Smooth muscle cell of the umbilical artery (primary cell): Measurements from ENCODE around the gene TRPC1. TPM values are rescaled to one million over a fixed set of nuclear protein-coding genes. Genes with fewer than 3 reads are reported as not detected.

Experiments
- total RNA-seq: library from RNA; depleted of rRNA; stranded (reverse); fragments of >200 nt; gene quantifications from 2 replicates; pipeline ENCODE4 v1.2.3, GENCODE V29; 2014

The TRPC1 gene
- 31.5 and 35.5 TPM in 2 replicates for total RNA-seq

DNA sequence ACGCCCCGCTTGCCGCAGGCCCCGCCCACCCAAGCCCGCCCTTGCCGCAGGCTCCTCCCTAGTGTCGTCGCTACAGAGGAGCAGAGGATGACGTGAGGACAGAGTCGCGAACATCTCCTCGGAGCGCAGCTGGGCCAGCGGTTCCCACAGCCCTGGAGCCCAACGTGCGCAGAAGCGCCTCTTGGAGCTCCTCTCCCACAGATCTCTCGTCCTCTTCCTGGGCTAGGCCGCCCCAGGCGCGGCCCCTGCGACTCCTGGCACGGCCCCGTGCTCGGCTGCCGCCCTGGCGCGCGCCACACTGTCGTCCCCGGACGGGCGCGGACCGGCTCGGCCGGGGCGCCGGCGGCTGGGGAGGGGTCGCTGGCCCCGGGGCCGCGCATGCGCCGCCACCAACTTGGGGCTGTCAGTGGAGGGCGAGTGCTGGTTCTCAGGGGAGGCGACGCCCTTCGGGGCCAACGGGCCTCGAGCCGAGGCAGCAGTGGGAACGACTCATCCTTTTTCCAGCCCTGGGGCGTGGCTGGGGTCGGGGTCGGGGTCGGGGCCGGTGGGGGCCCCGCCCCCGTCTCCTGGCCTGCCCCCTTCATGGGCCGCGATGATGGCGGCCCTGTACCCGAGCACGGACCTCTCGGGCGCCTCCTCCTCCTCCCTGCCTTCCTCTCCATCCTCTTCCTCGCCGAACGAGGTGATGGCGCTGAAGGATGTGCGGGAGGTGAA, at the start of gene TRPC1:
Gene TRPC1 (plus strand): TSS at position 67 of the 714 bp plus-strand sequence. CDS start 526 bp downstream, at position 593.

Other genes with a start within 250 kb of the TRPC1 start
- gene ATR, start 145.3 kb upstream of the TRPC1 start, total RNA-seq: 33.3 and 42.4 TPM in 2 replicates
- gene PLS1, start 127.6 kb upstream of the TRPC1 start, total RNA-seq: 2.7 and 3.2 TPM in 2 replicates
- 3.9 and 29.4 TPM in 2 replicates for gene PCOLCE2, start 165.0 kb downstream of the TRPC1 start, total RNA-seq
- gene PAQR9, start 239.6 kb downstream of the TRPC1 start, total RNA-seq: 0.05 TPM in 1 of 2 replicates, not detected in the other